ENCODE results near the gene C5orf22.

C5orf22 gene

GRCh38 chr5:31531888-31532547 lies at the start of gene C5orf22, which contains the start of gene DROSHA:
TSS of gene C5orf22 (plus strand) at chr5:31532301. CDS start at chr5:31532393, 92 bp downstream.
TSS of gene DROSHA (minus strand) at chr5:31532093. CDS start at chr5:31529059, 3,034 bp downstream.
- H3K4me3 ChIP-seq (ENCODE audit: low read depth, low read length) = peak within 1 kb of the TSS; percentile 70
- in situ Hi-C loops (cut with HindIII; ENCODE audit: low sequenced_read_pairs) = no loop called here
- peak; percentile 3 for TF ChIP-seq CTCF (IDR thresholded peaks at IDR 0.05; ENCODE audit: low read depth, low read length, missing control alignments)
- peak; percentile 90 for DNase-seq (ENCODE audit: low read depth)

- no peak for DNase-seq (ENCODE audit: low read depth)
- TF ChIP-seq CTCF (IDR thresholded peaks at IDR 0.05; ENCODE audit: low read depth, low read length, missing control alignments) = no peak
- H3K4me3 ChIP-seq (ENCODE audit: low read depth, low read length) = no peak overlapping the region
- in situ Hi-C loops (cut with HindIII; ENCODE audit: low sequenced_read_pairs) = no loop called here
Observed at GRCh38 chr5:31485376-31486207, 46.5 kb upstream of the C5orf22 start.

- no peak overlapping the region for H3K4me3 ChIP-seq (ENCODE audit: low read depth, low read length)
- TF ChIP-seq CTCF (IDR thresholded peaks at IDR 0.05; ENCODE audit: low read depth, low read length, missing control alignments) = no peak
- in situ Hi-C loops (cut with HindIII; ENCODE audit: low sequenced_read_pairs) = no loop called here
- DNase-seq (ENCODE audit: low read depth) = no peak
Observed at GRCh38 chr5:31486441-31486840, 45.7 kb upstream of the C5orf22 start.

- H3K4me3 ChIP-seq (ENCODE audit: low read depth, low read length) = no peak overlapping the region
- no peak for TF ChIP-seq CTCF (IDR thresholded peaks at IDR 0.05; ENCODE audit: low read depth, low read length, missing control alignments)
- no peak for DNase-seq (ENCODE audit: low read depth)
- in situ Hi-C loops (cut with HindIII; ENCODE audit: low sequenced_read_pairs) = no loop called here
Observed at GRCh38 chr5:31487506-31487905, 44.6 kb upstream of the C5orf22 start.

- no peak for TF ChIP-seq CTCF (IDR thresholded peaks at IDR 0.05; ENCODE audit: low read depth, low read length, missing control alignments)
- in situ Hi-C loops (cut with HindIII; ENCODE audit: low sequenced_read_pairs) = no loop called here
- no peak overlapping the region for H3K4me3 ChIP-seq (ENCODE audit: low read depth, low read length)
- DNase-seq (ENCODE audit: low read depth) = no peak
Observed at GRCh38 chr5:31492869-31493268, 39.2 kb upstream of the C5orf22 start.

GRCh38 chr5:31495336-31495735 lies 36.8 kb upstream of the C5orf22 start:
- no peak for TF ChIP-seq CTCF (IDR thresholded peaks at IDR 0.05; ENCODE audit: low read depth, low read length, missing control alignments)
- H3K4me3 ChIP-seq (ENCODE audit: low read depth, low read length) = no peak overlapping the region
- in situ Hi-C loops (cut with HindIII; ENCODE audit: low sequenced_read_pairs) = no loop called here
- DNase-seq (ENCODE audit: low read depth) = no peak
